Activated T-helper 1 cell treated with anti-CD3 and anti-CD28 coated beads, Interleukin-12 subunit alpha, Interleukin-12 subunit beta, Interleukin-2, Interleukin-4 antibody, amounts not matched to agents 30 ng/mL and 10 ng/mL and 1 ng/mL, durations not matched to agents 14 hours and 24 hours and 36 hours (primary cell): ENCODE data around the gene ENAH. TPM values are rescaled to one million over a fixed set of nuclear protein-coding genes. Genes with fewer than 3 reads are reported as not detected.

Experiments used
- DNase-seq: peaks from one replicate; pipeline ENCODE4 v3.0.0; 2021; ENCODE audit warnings: low spot score
- H3K27ac Mint-ChIP-seq: one replicate; pipeline ENCODE4 v1.8.0; 2021; ENCODE audit warnings: mild to moderate bottlenecking, mixed read lengths
- H3K27me3 Mint-ChIP-seq: one replicate; pipeline ENCODE4 v1.8.0; 2022; ENCODE audit warnings: mild to moderate bottlenecking, moderate library complexity, mixed read lengths; ENCODE audit not compliant: insufficient read depth
- H3K36me3 Mint-ChIP-seq: one replicate; pipeline ENCODE4 v1.8.0; 2021; ENCODE audit warnings: low read depth, mixed read lengths
- H3K4me1 Mint-ChIP-seq: one replicate; pipeline ENCODE4 v1.8.0; 2021; ENCODE audit warnings: low read depth, mixed read lengths
- H3K4me3 Mint-ChIP-seq: one replicate; pipeline ENCODE4 v1.8.0; 2021; ENCODE audit warnings: mild to moderate bottlenecking, moderate library complexity, mixed read lengths
- H3K9me3 Mint-ChIP-seq: one replicate; pipeline ENCODE4 v1.8.0; 2021; ENCODE audit warnings: mixed read lengths
- intact Hi-C: fragments of 100-400 bp; cut with micrococcal nuclease; formaldehyde crosslinking; loops from one replicate; pipeline ENCODE4 v1.15.1; 2024
- total RNA-seq: library from RNA; stranded (reverse); gene quantifications from 2 replicates; pipeline ENCODE4 v1.2.3, GENCODE V29; 2022

ENAH gene
- total RNA-seq, 1 donor from 2014 or later = 0.23 TPM

GRCh38 chr1:225493591-225494246 lies 159.2 kb downstream of the ENAH start:
- H3K4me3 Mint-ChIP-seq = no peak overlapping the region
- no peak overlapping the region for H3K27ac Mint-ChIP-seq
- peaks cover 22% of the 10 kb centered on the region for H3K27me3 Mint-ChIP-seq
- DNase-seq = no peak
- no peaks in the 10 kb centered on the region for H3K9me3 Mint-ChIP-seq
- no peaks in the 10 kb centered on the region for H3K4me1 Mint-ChIP-seq
- H3K36me3 Mint-ChIP-seq = no peaks in the 10 kb centered on the region
- intact Hi-C loops = no loop called here

GRCh38 chr1:225488676-225489075 lies 164.2 kb downstream of the ENAH start:
- no peak for DNase-seq
- peaks cover 24% of the 10 kb centered on the region for H3K27me3 Mint-ChIP-seq
- no peaks in the 10 kb centered on the region for H3K9me3 Mint-ChIP-seq
- no peaks in the 10 kb centered on the region for H3K4me1 Mint-ChIP-seq
- H3K36me3 Mint-ChIP-seq = no peaks in the 10 kb centered on the region
- no peak overlapping the region for H3K27ac Mint-ChIP-seq
- no peak overlapping the region for H3K4me3 Mint-ChIP-seq
- intact Hi-C loops = no loop called here

GRCh38 chr1:225486856-225487255 lies 166.1 kb downstream of the ENAH start:
- H3K9me3 Mint-ChIP-seq = no peaks in the 10 kb centered on the region
- no peak overlapping the region for H3K4me3 Mint-ChIP-seq
- intact Hi-C loops = no loop called here
- no peak overlapping the region for H3K27ac Mint-ChIP-seq
- peaks cover 19% of the 10 kb centered on the region for H3K27me3 Mint-ChIP-seq
- no peak for DNase-seq
- H3K4me1 Mint-ChIP-seq = no peaks in the 10 kb centered on the region
- no peaks in the 10 kb centered on the region for H3K36me3 Mint-ChIP-seq

GRCh38 chr1:225485991-225486530 lies 166.9 kb downstream of the ENAH start:
- no peak overlapping the region for H3K4me3 Mint-ChIP-seq
- DNase-seq = no peak
- H3K9me3 Mint-ChIP-seq = no peaks in the 10 kb centered on the region
- no peaks in the 10 kb centered on the region for H3K4me1 Mint-ChIP-seq
- no peaks in the 10 kb centered on the region for H3K36me3 Mint-ChIP-seq
- H3K27me3 Mint-ChIP-seq = peaks cover 21% of the 10 kb centered on the region
- intact Hi-C loops = no loop called here
- H3K27ac Mint-ChIP-seq = no peak overlapping the region

- intact Hi-C loops = no loop called here
- no peaks in the 10 kb centered on the region for H3K9me3 Mint-ChIP-seq
Observed at GRCh38 chr1:225485226-225485625, 167.7 kb downstream of the ENAH start.

GRCh38 chr1:225484657-225485214 lies 168.2 kb downstream of the ENAH start:
- no peak overlapping the region for H3K4me3 Mint-ChIP-seq
- H3K27ac Mint-ChIP-seq = no peak overlapping the region
- no peak for DNase-seq
- peaks cover 20% of the 10 kb centered on the region for H3K27me3 Mint-ChIP-seq
- no peaks in the 10 kb centered on the region for H3K4me1 Mint-ChIP-seq
- no peaks in the 10 kb centered on the region for H3K9me3 Mint-ChIP-seq
- no peaks in the 10 kb centered on the region for H3K36me3 Mint-ChIP-seq
- intact Hi-C loops = no loop called here

More at GRCh38 chr1:225485226-225485625, 167.7 kb downstream of the ENAH start:
- Mint-ChIP-seq H3K4me1 (no peaks in the 10 kb centered on the region), H3K27me3 (peaks cover 21% of the 10 kb centered on the region), H3K4me3 (no peak overlapping the region), H3K36me3 (no peaks in the 10 kb centered on the region), H3K27ac (no peak overlapping the region)
- DNase-seq = no peak

GRCh38 chr1:225483818-225484656 lies 168.9 kb downstream of the ENAH start:
- no peaks in the 10 kb centered on the region for H3K36me3 Mint-ChIP-seq
- no peaks in the 10 kb centered on the region for H3K9me3 Mint-ChIP-seq
- DNase-seq = no peak
- no peaks in the 10 kb centered on the region for H3K4me1 Mint-ChIP-seq
- no peak overlapping the region for H3K27ac Mint-ChIP-seq
- intact Hi-C loops = loop anchor here (2.0 kb wide), 1 partner anchor 491 kb away; no protein-coding TSS in a partner anchor
- no peak overlapping the region for H3K4me3 Mint-ChIP-seq
- peaks cover 17% of the 10 kb centered on the region for H3K27me3 Mint-ChIP-seq

GRCh38 chr1:225482421-225482950 lies 170.4 kb downstream of the ENAH start:
- intact Hi-C loops = loop anchor here (2.0 kb wide), 1 partner anchor 492 kb away; no protein-coding TSS in a partner anchor
- H3K27me3 Mint-ChIP-seq = peaks cover 18% of the 10 kb centered on the region

GRCh38 chr1:225481738-225482137 lies 171.2 kb downstream of the ENAH start:
- no peak for DNase-seq
- intact Hi-C loops = loop anchor here (2.0 kb wide), 2 partner anchors 173 to 493 kb away; no protein-coding TSS in a partner anchor
- H3K27ac Mint-ChIP-seq = no peak overlapping the region
- peaks cover 18% of the 10 kb centered on the region for H3K27me3 Mint-ChIP-seq
- H3K9me3 Mint-ChIP-seq = no peaks in the 10 kb centered on the region
- no peak overlapping the region for H3K4me3 Mint-ChIP-seq
- H3K36me3 Mint-ChIP-seq = peaks cover 2% of the 10 kb centered on the region
- peaks cover 16% of the 10 kb centered on the region for H3K4me1 Mint-ChIP-seq

More at GRCh38 chr1:225482421-225482950, 170.4 kb downstream of the ENAH start:
- no peak overlapping the region for H3K4me3 Mint-ChIP-seq
- peaks cover 2% of the 10 kb centered on the region for H3K36me3 Mint-ChIP-seq
- peaks cover 9% of the 10 kb centered on the region for H3K4me1 Mint-ChIP-seq
- no peak overlapping the region for H3K27ac Mint-ChIP-seq
- DNase-seq = no peak
- H3K9me3 Mint-ChIP-seq = no peaks in the 10 kb centered on the region

GRCh38 chr1:225480825-225481434 lies 172.0 kb downstream of the ENAH start:
- no peak for DNase-seq
- Mint-ChIP-seq H3K4me3 (no peak overlapping the region), H3K27ac (no peak overlapping the region), H3K4me1 (peaks cover 25% of the 10 kb centered on the region), H3K36me3 (peaks cover 2% of the 10 kb centered on the region), H3K9me3 (no peaks in the 10 kb centered on the region), H3K27me3 (peaks cover 14% of the 10 kb centered on the region)
- intact Hi-C loops = loop anchor here (2.0 kb wide), 1 partner anchor 174 kb away; no protein-coding TSS in a partner anchor

- peaks cover 2% of the 10 kb centered on the region for H3K36me3 Mint-ChIP-seq
- no peak overlapping the region for H3K27ac Mint-ChIP-seq
- H3K4me1 Mint-ChIP-seq = peaks cover 25% of the 10 kb centered on the region
- H3K27me3 Mint-ChIP-seq = peaks cover 14% of the 10 kb centered on the region
- no peaks in the 10 kb centered on the region for H3K9me3 Mint-ChIP-seq
- DNase-seq = no peak
- no peak overlapping the region for H3K4me3 Mint-ChIP-seq
- intact Hi-C loops = loop anchor here (2.0 to 5.0 kb wide), 2 partner anchors 175 to 717 kb away; no protein-coding TSS in a partner anchor
Observed at GRCh38 chr1:225479996-225480720, 172.8 kb downstream of the ENAH start.

- Mint-ChIP-seq H3K9me3 (no peaks in the 10 kb centered on the region), H3K4me3 (no peak overlapping the region), H3K36me3 (peaks cover 2% of the 10 kb centered on the region), H3K27me3 (peaks cover 14% of the 10 kb centered on the region), H3K4me1 (peaks cover 30% of the 10 kb centered on the region), H3K27ac (no peak overlapping the region)
- intact Hi-C loops = loop anchor here (5.0 kb wide), 1 partner anchor 718 kb away; no protein-coding TSS in a partner anchor
- DNase-seq = no peak
Observed at GRCh38 chr1:225479341-225479740, 173.6 kb downstream of the ENAH start.
